SU-DHL-6 (cell line): ENCODE data around the gene TMTC1.

Source experiments
- EZH2phosphoT487 ChIP-seq: fragments of 200-600 bp; sonication (generic), shearing (Covaris generic); conservative IDR thresholded peaks from 2 replicates; pipeline ENCODE4 v1.6.1; 2018; ENCODE audit warnings: mild to moderate bottlenecking, antibody characterized with exemption, low read length, moderate library complexity, mixed read lengths
- TF ChIP-seq, protein P1 (sequence below): fragments of 200-600 bp; sonication (generic); IDR thresholded peaks from one replicate; pipeline ENCODE4 v1.5.1; 2017; ENCODE audit warnings: antibody characterized with exemption, mild to moderate bottlenecking, low read length, moderate library complexity; ENCODE audit not compliant: insufficient read depth, poor library complexity, severe bottlenecking

DNA sequence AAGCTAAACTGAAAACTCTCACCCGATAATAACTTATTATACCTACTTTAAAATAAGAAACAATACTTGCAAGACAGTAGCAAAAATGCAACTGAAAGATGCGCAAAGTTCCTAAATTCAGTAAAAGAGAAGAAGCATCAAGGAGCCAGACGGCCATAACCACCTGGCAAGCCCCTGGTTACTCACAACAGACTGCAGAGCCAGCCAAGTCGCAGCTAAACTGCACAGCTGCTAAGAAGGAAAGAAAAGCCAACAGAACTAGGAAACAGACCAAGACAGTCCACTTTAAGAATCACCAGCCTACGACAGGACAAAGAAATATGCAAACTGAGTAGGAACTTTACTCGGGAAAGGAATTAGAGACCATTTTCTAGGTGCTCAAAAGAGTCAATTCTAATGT is 127.9 kb downstream of the TMTC1 start:
- TF ChIP-seq, protein P1, sequence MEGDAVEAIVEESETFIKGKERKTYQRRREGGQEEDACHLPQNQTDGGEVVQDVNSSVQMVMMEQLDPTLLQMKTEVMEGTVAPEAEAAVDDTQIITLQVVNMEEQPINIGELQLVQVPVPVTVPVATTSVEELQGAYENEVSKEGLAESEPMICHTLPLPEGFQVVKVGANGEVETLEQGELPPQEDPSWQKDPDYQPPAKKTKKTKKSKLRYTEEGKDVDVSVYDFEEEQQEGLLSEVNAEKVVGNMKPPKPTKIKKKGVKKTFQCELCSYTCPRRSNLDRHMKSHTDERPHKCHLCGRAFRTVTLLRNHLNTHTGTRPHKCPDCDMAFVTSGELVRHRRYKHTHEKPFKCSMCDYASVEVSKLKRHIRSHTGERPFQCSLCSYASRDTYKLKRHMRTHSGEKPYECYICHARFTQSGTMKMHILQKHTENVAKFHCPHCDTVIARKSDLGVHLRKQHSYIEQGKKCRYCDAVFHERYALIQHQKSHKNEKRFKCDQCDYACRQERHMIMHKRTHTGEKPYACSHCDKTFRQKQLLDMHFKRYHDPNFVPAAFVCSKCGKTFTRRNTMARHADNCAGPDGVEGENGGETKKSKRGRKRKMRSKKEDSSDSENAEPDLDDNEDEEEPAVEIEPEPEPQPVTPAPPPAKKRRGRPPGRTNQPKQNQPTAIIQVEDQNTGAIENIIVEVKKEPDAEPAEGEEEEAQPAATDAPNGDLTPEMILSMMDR: no peak
- TF ChIP-seq EZH2phosphoT487: no peak
